Keratinocyte (primary cell): ENCODE results near the gene MRPS21. TPM values are rescaled to one million over a fixed set of nuclear protein-coding genes. Genes with fewer than 3 reads are reported as not detected.

Experiments used
- DNase-seq: peaks from one replicate; pipeline ENCODE4 v3.0.0-alpha.2; 2011; ENCODE audit warnings: low read depth, missing footprints, low spot score
- FAIRE-seq: peaks from 2 replicates; lab custom pipeline; 2011; peaks lifted over from hg19 to GRCh38; lab: Jason Lieb, UNC
- H2AFZ ChIP-seq: 2 replicates; pipeline ENCODE4 v1.6.0; 2012; ENCODE audit warnings: low read length, control low read depth, inconsistent platforms; ENCODE audit not compliant: control insufficient read depth
- H3K27ac ChIP-seq: 2 replicates; pipeline ENCODE4 v1.5.1; 2011; ENCODE audit warnings: low read length; ENCODE audit not compliant: control insufficient read depth, insufficient read depth
- H3K27me3 ChIP-seq: 3 replicates; pipeline ENCODE4 v1.6.0; 2011; ENCODE audit warnings: low read length; ENCODE audit not compliant: control insufficient read depth, insufficient read depth; ENCODE audit errors: extremely low read depth
- H3K36me3 ChIP-seq, 2 experiments: 2 replicates in 1 of 2; 3 replicates in 1 of 2; pipeline ENCODE4 v1.5.1; 2011; ENCODE audit warnings: low read length in 2 of 2, mild to moderate bottlenecking in 1 of 2; ENCODE audit not compliant: control insufficient read depth in 2 of 2, insufficient read depth in 2 of 2; ENCODE audit errors: extremely low read depth in 1 of 2
- H3K4me1 ChIP-seq: 3 replicates; pipeline ENCODE4 v1.5.1; 2011; ENCODE audit warnings: low read length; ENCODE audit not compliant: control insufficient read depth, insufficient read depth; ENCODE audit errors: extremely low read depth
- H3K4me2 ChIP-seq: 3 replicates; pipeline ENCODE4 v1.6.0; 2011; ENCODE audit warnings: low read depth, low read length; ENCODE audit not compliant: control insufficient read depth, insufficient read depth; ENCODE audit errors: extremely low read depth
- H3K4me3 ChIP-seq, 3 experiments: fragments of 200-600 bp in 1 of 3; sonication (generic) in 1 of 3; 2 replicates in 2 of 3; 3 replicates in 1 of 3; pipeline ENCODE4 v1.5.1; 2011 to 2016; ENCODE audit warnings: low read length in 3 of 3, mild to moderate bottlenecking in 3 of 3, control low read depth in 2 of 3, inconsistent platforms in 1 of 3, low read depth in 1 of 3, mixed read lengths in 1 of 3, mixed run types in 1 of 3, moderate library complexity in 1 of 3; ENCODE audit not compliant: control insufficient read depth in 2 of 3, insufficient read depth in 2 of 3; ENCODE audit errors: extremely low read depth in 1 of 3
- H3K79me2 ChIP-seq: 2 replicates; pipeline ENCODE4 v1.6.0; 2012; ENCODE audit warnings: low read length; ENCODE audit not compliant: control insufficient read depth, insufficient read depth
- H3K9ac ChIP-seq: 3 replicates; pipeline ENCODE4 v1.6.0; 2011; ENCODE audit warnings: low read length; ENCODE audit not compliant: control insufficient read depth, insufficient read depth; ENCODE audit errors: extremely low read depth
- H3K9me1 ChIP-seq: 3 replicates; pipeline ENCODE4 v1.6.0; 2011; ENCODE audit warnings: low read length; ENCODE audit not compliant: control insufficient read depth, insufficient read depth; ENCODE audit errors: extremely low read depth
- H3K9me3 ChIP-seq: 2 replicates; pipeline ENCODE4 v1.5.1; 2012; ENCODE audit warnings: low read depth, low read length; ENCODE audit not compliant: control insufficient read depth
- H4K20me1 ChIP-seq: 3 replicates; pipeline ENCODE4 v1.6.0; 2011; ENCODE audit warnings: low read length; ENCODE audit not compliant: control insufficient read depth, insufficient read depth; ENCODE audit errors: extremely low read depth
- EZH2 ChIP-seq: IDR thresholded peaks from one replicate; pipeline ENCODE4 v1.6.1; 2012; ENCODE audit warnings: inconsistent platforms, mild to moderate bottlenecking, low read length, moderate library complexity
- dilution Hi-C: fragments of 300-500 bp; cut with MboI; formaldehyde crosslinking; loops from one replicate; pipeline ENCODE4 v1.7.0; 2020; ENCODE audit warnings: low sequenced_read_pairs; ENCODE audit not compliant: extremely low pct_ligation_motif_present
- polyA plus RNA-seq, 5 experiments: library from polyadenylated mRNA; depleted of rRNA in 3 of 5; stranded (reverse) in 3 of 5; stranded (forward) in 1 of 5; unstranded in 1 of 5; fragments of >200 nt; gene quantifications; 1 replicate in 1 of 5; 2 replicates in 3 of 5; 3 replicates in 1 of 5; pipeline versions ENCODE4 v1.2.1 to v1.2.3, GENCODE V29; 2011 to 2012; ENCODE audit warnings: missing spikeins in 2 of 5, low read depth in 1 of 5, low replicate concordance in 1 of 5
- TF ChIP-seq, protein P1 (sequence below), 3 experiments: IDR thresholded peaks in 1 of 3; conservative IDR thresholded peaks in 1 of 3; optimal IDR thresholded peaks in 1 of 3; 2 replicates in 2 of 3; 3 replicates in 1 of 3; pipeline versions ENCODE3 to v1.5.1; 2011; ENCODE audit warnings: low read length in 3 of 3, mild to moderate bottlenecking in 3 of 3, moderate library complexity in 2 of 3, control low read depth in 1 of 3, inconsistent platforms in 1 of 3; ENCODE audit not compliant: insufficient read depth in 2 of 3; ENCODE audit errors: extremely low read depth in 1 of 3

Gene MRPS21
- polyA plus RNA-seq, 1 donor (not counting 4 experiments of a cell fraction or from before 2014, with no cell fraction given): 159 TPM

DNA sequence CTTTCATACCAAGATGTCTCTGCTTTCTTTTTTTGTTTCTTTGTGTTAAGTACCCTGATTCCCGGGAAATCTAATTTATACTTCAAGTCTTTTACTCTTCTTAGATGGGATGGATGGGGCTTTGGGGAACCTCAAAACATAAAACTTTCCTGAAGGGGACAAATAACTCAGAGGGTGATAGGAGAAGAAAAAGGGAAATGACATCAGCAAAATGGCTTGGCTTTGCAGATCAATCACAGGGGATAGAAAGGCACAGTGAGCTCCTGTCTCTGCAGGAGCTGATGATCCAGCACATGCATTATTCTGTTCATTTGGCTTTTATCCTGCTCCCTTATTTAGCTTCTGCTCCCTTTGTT is 37.5 kb upstream of the MRPS21 start:
- no peaks in the 10 kb centered on the region for H3K36me3 ChIP-seq
- no peaks in the 10 kb centered on the region for H4K20me1 ChIP-seq
- peak overlapping the region; percentile 72 for H2AFZ ChIP-seq
- peaks cover 29% of the 10 kb centered on the region for H3K4me1 ChIP-seq
- dilution Hi-C loops: no loop called here
- H3K9ac ChIP-seq: no peak overlapping the region
- H3K9me1 ChIP-seq: peaks cover 2% of the 10 kb centered on the region
- H3K4me3 ChIP-seq: no peak overlapping the region
- DNase-seq (no peak), FAIRE-seq (no peak)
- H3K79me2 ChIP-seq: no peaks in the 10 kb centered on the region
- H3K27me3 ChIP-seq: no peaks in the 10 kb centered on the region
- H3K9me3 ChIP-seq: no peaks in the 10 kb centered on the region
- no peak overlapping the region for H3K27ac ChIP-seq
- TF ChIP-seq, protein P1, sequence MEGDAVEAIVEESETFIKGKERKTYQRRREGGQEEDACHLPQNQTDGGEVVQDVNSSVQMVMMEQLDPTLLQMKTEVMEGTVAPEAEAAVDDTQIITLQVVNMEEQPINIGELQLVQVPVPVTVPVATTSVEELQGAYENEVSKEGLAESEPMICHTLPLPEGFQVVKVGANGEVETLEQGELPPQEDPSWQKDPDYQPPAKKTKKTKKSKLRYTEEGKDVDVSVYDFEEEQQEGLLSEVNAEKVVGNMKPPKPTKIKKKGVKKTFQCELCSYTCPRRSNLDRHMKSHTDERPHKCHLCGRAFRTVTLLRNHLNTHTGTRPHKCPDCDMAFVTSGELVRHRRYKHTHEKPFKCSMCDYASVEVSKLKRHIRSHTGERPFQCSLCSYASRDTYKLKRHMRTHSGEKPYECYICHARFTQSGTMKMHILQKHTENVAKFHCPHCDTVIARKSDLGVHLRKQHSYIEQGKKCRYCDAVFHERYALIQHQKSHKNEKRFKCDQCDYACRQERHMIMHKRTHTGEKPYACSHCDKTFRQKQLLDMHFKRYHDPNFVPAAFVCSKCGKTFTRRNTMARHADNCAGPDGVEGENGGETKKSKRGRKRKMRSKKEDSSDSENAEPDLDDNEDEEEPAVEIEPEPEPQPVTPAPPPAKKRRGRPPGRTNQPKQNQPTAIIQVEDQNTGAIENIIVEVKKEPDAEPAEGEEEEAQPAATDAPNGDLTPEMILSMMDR (optimal IDR thresholded peaks at IDR 0.05 in 1 of 3, IDR thresholded peaks at IDR 0.05 in 1 of 3, conservative IDR thresholded peaks at IDR 0.05 in 1 of 3; ENCODE audit: extremely low read depth in 1 of 3, insufficient read depth in 2 of 3, low read length in 3 of 3): no peak
- no peak for TF ChIP-seq EZH2
- peak overlapping the region; percentile 98 for H3K4me2 ChIP-seq

DNA sequence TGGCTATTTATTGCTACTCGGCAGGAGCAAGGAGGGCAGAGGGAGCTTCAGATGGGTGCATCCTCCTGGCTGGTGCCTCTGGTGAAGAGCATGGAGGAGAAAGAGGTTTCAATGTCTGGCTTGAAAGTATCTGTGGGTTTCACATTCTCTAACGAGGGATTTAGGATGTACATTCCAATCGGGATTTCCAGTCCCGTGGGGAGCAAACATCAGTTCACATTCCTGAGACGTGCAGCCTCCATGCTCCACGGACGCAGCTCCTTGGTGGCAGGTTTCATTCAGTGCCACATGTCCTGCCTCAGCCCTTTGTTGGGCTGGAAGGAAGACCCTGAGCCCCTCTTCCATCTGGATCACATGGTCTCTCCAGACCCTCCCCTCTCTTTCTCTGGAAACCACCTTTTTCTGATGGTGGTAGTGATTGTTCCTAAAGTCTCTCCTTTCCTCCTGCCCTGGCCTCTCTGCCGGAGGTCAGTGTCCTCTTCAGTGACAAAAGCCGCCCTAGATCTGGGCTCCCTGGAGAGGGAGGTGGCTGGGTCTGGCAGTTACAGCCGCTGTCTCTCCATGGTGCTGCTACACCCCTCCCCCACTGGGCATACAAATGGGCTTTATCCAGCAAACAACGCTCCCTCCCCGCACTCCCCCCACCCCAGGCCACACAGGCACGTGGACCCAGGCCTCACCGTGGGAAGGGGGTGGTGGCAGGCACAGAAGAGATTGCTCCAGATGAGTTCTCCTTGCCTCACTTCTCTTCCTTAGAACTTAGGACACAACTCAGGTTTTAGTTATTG is 36.9 kb upstream of the MRPS21 start:
- H4K20me1 ChIP-seq: no peaks in the 10 kb centered on the region
- H3K9me1 ChIP-seq: peaks cover 2% of the 10 kb centered on the region
- H3K4me2 ChIP-seq: peak overlapping the region; percentile 98
- H3K27me3 ChIP-seq: no peaks in the 10 kb centered on the region
- H3K4me3 ChIP-seq: no peak overlapping the region
- no peak overlapping the region for H3K9ac ChIP-seq
- dilution Hi-C loops: no loop called here
- H2AFZ ChIP-seq: peak overlapping the region; percentile 72
- H3K4me1 ChIP-seq: peaks cover 34% of the 10 kb centered on the region
- no peak for TF ChIP-seq EZH2
- TF ChIP-seq, protein P1 (optimal IDR thresholded peaks at IDR 0.05 in 1 of 3, IDR thresholded peaks at IDR 0.05 in 1 of 3, conservative IDR thresholded peaks at IDR 0.05 in 1 of 3; ENCODE audit: extremely low read depth in 1 of 3, insufficient read depth in 2 of 3, low read length in 3 of 3): no peak
- H3K9me3 ChIP-seq: no peaks in the 10 kb centered on the region
- DNase-seq (no peak), FAIRE-seq (no peak)
- no peaks in the 10 kb centered on the region for H3K79me2 ChIP-seq
- no peaks in the 10 kb centered on the region for H3K36me3 ChIP-seq
- no peak overlapping the region for H3K27ac ChIP-seq
